Calu3 (cell line): Measurements from ENCODE around the gene GRID2. TPM values are rescaled to one million over a fixed set of nuclear protein-coding genes. Genes with fewer than 3 reads are reported as not detected.

Experiments
- BruUV-seq: library from RNA; stranded (reverse); fragments of 400-500 nt; replicated peaks from 2 replicates; lab custom pipeline; 2021; lab: Mats Ljungman, UMichigan
- CTCF ChIA-PET: fragments of 300-600 bp; sonication (Branson Sonifier 250); formaldehyde crosslinking; loops from one replicate; lab custom pipeline; 2022; ENCODE audit warnings: antibody characterized with exemption; lab: Charles Lee
- DNase-seq: peaks from one replicate; pipeline ENCODE4 v3.0.0; 2022
- H3K27ac Mint-ChIP-seq: one replicate; pipeline ENCODE4 v1.8.0; 2022; ENCODE audit warnings: mixed read lengths; ENCODE audit not compliant: unreplicated experiment
- H3K27me3 Mint-ChIP-seq: one replicate; pipeline ENCODE4 v1.8.0; 2022; ENCODE audit warnings: mixed read lengths; ENCODE audit not compliant: unreplicated experiment
- H3K36me3 Mint-ChIP-seq: one replicate; pipeline ENCODE4 v1.8.0; 2022; ENCODE audit warnings: mild to moderate bottlenecking, moderate library complexity, mixed read lengths; ENCODE audit not compliant: insufficient read depth, unreplicated experiment
- H3K4me1 Mint-ChIP-seq: one replicate; pipeline ENCODE4 v1.8.0; 2022; ENCODE audit warnings: mild to moderate bottlenecking, low read depth, mixed read lengths; ENCODE audit not compliant: unreplicated experiment
- H3K4me3 Mint-ChIP-seq: one replicate; pipeline ENCODE4 v1.8.0; 2022; ENCODE audit warnings: mild to moderate bottlenecking, low read depth, moderate library complexity, mixed read lengths; ENCODE audit not compliant: unreplicated experiment
- H3K9me3 Mint-ChIP-seq: one replicate; pipeline ENCODE4 v1.8.0; 2022; ENCODE audit warnings: low read depth, mixed read lengths; ENCODE audit not compliant: unreplicated experiment
- intact Hi-C: fragments of 100-400 bp; cut with micrococcal nuclease; formaldehyde crosslinking; loops from one replicate; pipeline ENCODE4 v1.10.0; 2022; ENCODE audit not compliant: unreplicated experiment
- total RNA-seq: library from RNA; stranded (reverse); gene quantifications from 2 replicates; pipeline ENCODE4 v1.2.3, GENCODE V29; 2022
- TF ChIP-seq, protein P1 (sequence below): fragments of 200-600 bp; IDR thresholded peaks from one replicate; pipeline ENCODE4 v1.8.0; 2022; ENCODE audit warnings: antibody characterized with exemption; ENCODE audit not compliant: unreplicated experiment

GRID2 gene
- total RNA-seq, 1 experiment from 2014 or later = not detected

DNA sequence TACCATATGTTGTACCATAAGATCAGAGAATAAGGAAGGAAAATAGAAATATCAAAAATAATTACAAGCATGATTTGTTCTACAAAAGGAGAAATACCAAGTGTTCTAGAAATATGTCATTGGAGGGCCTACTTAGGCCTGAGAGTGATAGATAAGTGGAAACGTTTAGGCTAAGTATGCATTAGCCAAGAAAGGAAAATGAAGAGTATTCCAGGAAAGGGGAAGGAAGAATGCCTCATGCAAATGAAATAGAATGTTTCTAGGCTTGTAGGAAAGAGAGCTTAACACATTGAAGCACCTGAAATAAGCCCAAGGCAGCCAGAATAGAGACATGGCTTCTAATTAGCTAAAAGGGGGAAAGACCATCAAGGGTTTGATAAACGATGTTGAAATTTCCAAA, 929.1 kb downstream of the GRID2 start:
- DNase-seq = no peak
- intact Hi-C loops = no loop called here
- BruUV-seq = no TSS peak
- no peaks in the 10 kb centered on the region for H3K36me3 Mint-ChIP-seq
- H3K9me3 Mint-ChIP-seq = no peaks in the 10 kb centered on the region
- TF ChIP-seq, protein P1, sequence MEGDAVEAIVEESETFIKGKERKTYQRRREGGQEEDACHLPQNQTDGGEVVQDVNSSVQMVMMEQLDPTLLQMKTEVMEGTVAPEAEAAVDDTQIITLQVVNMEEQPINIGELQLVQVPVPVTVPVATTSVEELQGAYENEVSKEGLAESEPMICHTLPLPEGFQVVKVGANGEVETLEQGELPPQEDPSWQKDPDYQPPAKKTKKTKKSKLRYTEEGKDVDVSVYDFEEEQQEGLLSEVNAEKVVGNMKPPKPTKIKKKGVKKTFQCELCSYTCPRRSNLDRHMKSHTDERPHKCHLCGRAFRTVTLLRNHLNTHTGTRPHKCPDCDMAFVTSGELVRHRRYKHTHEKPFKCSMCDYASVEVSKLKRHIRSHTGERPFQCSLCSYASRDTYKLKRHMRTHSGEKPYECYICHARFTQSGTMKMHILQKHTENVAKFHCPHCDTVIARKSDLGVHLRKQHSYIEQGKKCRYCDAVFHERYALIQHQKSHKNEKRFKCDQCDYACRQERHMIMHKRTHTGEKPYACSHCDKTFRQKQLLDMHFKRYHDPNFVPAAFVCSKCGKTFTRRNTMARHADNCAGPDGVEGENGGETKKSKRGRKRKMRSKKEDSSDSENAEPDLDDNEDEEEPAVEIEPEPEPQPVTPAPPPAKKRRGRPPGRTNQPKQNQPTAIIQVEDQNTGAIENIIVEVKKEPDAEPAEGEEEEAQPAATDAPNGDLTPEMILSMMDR = no peak
- H3K4me3 Mint-ChIP-seq = no peak overlapping the region
- H3K4me1 Mint-ChIP-seq = no peaks in the 10 kb centered on the region
- CTCF ChIA-PET = no interaction called here
- H3K27me3 Mint-ChIP-seq = no peaks in the 10 kb centered on the region
- no peak overlapping the region for H3K27ac Mint-ChIP-seq

DNA sequence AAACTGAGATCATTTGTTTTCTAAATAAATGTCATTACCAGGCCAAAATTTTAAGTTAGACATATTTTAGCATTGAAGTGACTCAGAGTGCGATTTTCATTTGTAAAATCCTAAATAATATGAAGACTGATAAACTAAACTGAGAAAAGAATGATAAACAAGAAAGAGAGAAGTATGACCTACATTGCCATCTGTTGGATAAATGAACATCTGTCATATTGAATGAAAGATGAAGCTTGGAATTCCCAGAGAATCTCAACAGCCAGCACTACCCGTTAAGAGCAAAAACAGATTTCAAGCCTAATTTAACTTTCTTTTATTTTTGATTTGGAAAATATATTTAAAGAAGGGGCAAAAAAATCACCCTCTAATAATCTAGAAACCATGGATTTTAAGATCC, 933.8 kb downstream of the GRID2 start:
- Mint-ChIP-seq H3K27me3 (no peaks in the 10 kb centered on the region), H3K4me3 (no peak overlapping the region), H3K27ac (no peak overlapping the region), H3K36me3 (no peaks in the 10 kb centered on the region), H3K4me1 (no peaks in the 10 kb centered on the region), H3K9me3 (no peaks in the 10 kb centered on the region)
- intact Hi-C loops = no loop called here
- CTCF ChIA-PET = no interaction called here
- DNase-seq = no peak
- BruUV-seq = no TSS peak
- TF ChIP-seq, protein P1 = no peak

DNA sequence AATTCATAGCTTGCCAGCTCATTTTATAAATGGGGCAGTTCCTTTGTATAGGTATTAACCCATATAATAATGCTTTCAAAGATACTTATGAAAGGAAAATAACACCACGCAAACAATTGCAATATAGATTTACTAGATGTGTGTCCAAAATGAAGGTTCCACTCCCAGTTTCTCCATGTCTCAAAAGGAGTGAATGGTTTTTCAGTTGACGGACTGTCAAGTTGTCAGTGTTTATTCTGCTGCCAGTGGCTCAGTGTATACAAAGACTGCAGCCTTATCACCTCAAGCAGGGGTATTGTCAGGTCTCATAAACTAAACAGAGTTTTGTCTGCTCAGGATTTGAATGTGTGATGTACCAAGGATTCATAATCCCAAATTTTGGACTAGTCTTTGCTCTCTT, 939.5 kb downstream of the GRID2 start:
- Mint-ChIP-seq H3K4me3 (no peak overlapping the region), H3K4me1 (no peaks in the 10 kb centered on the region), H3K27ac (no peak overlapping the region), H3K27me3 (no peaks in the 10 kb centered on the region), H3K9me3 (no peaks in the 10 kb centered on the region), H3K36me3 (no peaks in the 10 kb centered on the region)
- TF ChIP-seq, protein P1 = no peak
- no TSS peak for BruUV-seq
- CTCF ChIA-PET = no interaction called here
- intact Hi-C loops = no loop called here
- no peak for DNase-seq

DNA sequence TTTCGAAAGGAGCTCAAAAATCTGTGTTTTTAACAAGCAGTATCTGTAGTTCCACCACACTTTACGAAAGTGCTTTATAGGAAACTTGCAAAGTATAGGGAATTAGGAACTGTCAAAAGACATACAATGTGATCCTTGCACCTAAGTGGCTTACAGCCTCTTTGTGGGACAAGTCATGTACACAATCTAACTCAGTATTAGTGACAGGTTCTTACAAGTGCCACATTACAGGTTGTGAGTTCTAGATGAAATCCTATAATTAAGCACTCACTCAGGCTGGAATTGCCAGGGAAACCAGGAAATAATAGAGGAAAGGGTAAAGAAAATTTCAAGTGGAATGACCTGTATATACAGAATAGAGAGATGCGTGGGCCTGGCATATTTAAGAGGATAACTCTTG, 957.4 kb downstream of the GRID2 start:
- DNase-seq = no peak

More for the DNA sequence above, 957.4 kb downstream of the GRID2 start:
- Mint-ChIP-seq H3K4me1 (no peaks in the 10 kb centered on the region), H3K9me3 (no peaks in the 10 kb centered on the region), H3K27me3 (no peaks in the 10 kb centered on the region), H3K27ac (no peak overlapping the region), H3K4me3 (no peak overlapping the region), H3K36me3 (no peaks in the 10 kb centered on the region)
- intact Hi-C loops = no loop called here
- CTCF ChIA-PET = no interaction called here
- TF ChIP-seq, protein P1 = no peak
- no TSS peak for BruUV-seq
